ACC112 (cell line): ENCODE data around the gene NTNG1.

Experiments used
- H2AFZ ChIP-seq: fragments of 200-600 bp; sonication (generic); one replicate; pipeline ENCODE4 v1.6.0; 2017; ENCODE audit warnings: antibody characterized with exemption, low read length; ENCODE audit not compliant: unreplicated experiment
- H3K27ac ChIP-seq: fragments of 200-600 bp; sonication (generic); 2 replicates; pipeline ENCODE4 v1.5.1; 2014; ENCODE audit warnings: low read depth, mild to moderate bottlenecking, antibody characterized with exemption, low read length, moderate library complexity
- H3K27me3 ChIP-seq: fragments of 200-600 bp; sonication (generic); 2 replicates; pipeline ENCODE4 v1.6.1; 2014; ENCODE audit warnings: mild to moderate bottlenecking, antibody characterized with exemption, low read length, moderate library complexity, mixed read lengths; ENCODE audit not compliant: insufficient read depth
- H3K36me3 ChIP-seq: fragments of 200-600 bp; sonication (generic); 2 replicates; pipeline ENCODE4 v1.6.1; 2016; ENCODE audit warnings: mild to moderate bottlenecking, antibody characterized with exemption, low read length, moderate library complexity, mixed read lengths; ENCODE audit not compliant: insufficient read depth
- H3K4me1 ChIP-seq: fragments of 200-600 bp; sonication (generic); one replicate; pipeline ENCODE4 v1.6.1; 2016; ENCODE audit warnings: low read length, mixed read lengths; ENCODE audit not compliant: insufficient read depth, unreplicated experiment, control insufficient read depth
- H3K4me3 ChIP-seq: fragments of 200-600 bp; sonication (generic); 2 replicates; pipeline ENCODE4 v1.5.1; 2014; ENCODE audit warnings: mild to moderate bottlenecking, low read depth, low read length
- H3K79me2 ChIP-seq: fragments of 200-600 bp; sonication (generic); one replicate; pipeline ENCODE4 v1.6.0; 2016; ENCODE audit warnings: low read length; ENCODE audit not compliant: control insufficient read depth, unreplicated experiment, insufficient read depth

NTNG1 gene

GRCh38 chr1:107443860-107444259 is 303.0 kb downstream of the NTNG1 start:
- H2AFZ ChIP-seq = no peak overlapping the region
- no peaks in the 10 kb centered on the region for H3K79me2 ChIP-seq

DNA sequence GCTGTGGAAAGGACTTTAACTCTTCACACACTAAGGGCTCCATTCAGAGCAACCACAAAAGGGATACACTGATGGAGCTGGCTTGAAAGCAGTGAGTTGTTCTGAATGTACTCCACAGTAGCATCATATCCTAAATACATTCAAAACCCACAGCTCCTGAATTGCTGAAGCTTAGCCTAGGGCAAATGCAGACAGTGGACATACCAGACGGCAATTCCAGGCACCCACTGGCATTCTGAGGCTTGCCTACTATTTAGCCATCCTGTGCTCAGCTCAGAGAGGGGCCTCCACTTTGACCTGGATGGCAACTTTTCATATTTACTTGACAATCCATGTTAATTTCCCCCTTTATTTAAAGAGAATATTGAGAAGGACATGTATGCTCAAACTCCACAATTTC is 303.5 kb downstream of the NTNG1 start:
- no peaks in the 10 kb centered on the region for H3K4me1 ChIP-seq
- no peaks in the 10 kb centered on the region for H3K79me2 ChIP-seq
- H3K27me3 ChIP-seq = no peaks in the 10 kb centered on the region; the same call in 1 of the 2 replicates
- no peak overlapping the region for H2AFZ ChIP-seq
- H3K36me3 ChIP-seq = no peaks in the 10 kb centered on the region
- H3K27ac ChIP-seq = no peak overlapping the region
- H3K4me3 ChIP-seq = no peak overlapping the region

More at GRCh38 chr1:107443860-107444259, 303.0 kb downstream of the NTNG1 start:
- Histone ChIP-seq H3K4me3 (no peak overlapping the region), H3K27ac (no peak overlapping the region), H3K4me1 (no peaks in the 10 kb centered on the region), H3K36me3 (no peaks in the 10 kb centered on the region), H3K27me3 (no peaks in the 10 kb centered on the region; the same call in 1 of the 2 replicates)

DNA sequence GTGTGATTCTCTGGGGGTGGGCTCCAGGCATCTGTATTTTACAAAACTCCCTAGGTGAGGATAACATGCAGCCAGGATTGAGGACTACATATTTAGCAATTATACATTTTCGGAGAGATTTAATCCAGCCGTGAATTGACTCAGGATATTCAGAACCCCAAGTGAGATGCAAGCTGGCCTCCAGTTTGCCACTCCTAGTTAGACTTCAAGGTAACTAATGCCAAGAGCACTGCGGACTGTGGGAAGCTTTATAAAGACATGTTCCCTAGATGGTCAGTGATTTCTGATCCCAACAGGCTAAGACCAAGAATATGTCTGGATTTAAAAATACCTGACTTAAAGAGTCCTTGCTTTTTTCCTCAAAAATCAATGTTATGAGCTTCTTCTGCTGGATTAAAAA is 308.5 kb downstream of the NTNG1 start:
- Histone ChIP-seq H3K27ac (no peak overlapping the region), H3K36me3 (no peaks in the 10 kb centered on the region), H3K4me1 (no peaks in the 10 kb centered on the region), H3K79me2 (no peaks in the 10 kb centered on the region), H3K4me3 (no peak overlapping the region), H3K27me3 (no peaks in the 10 kb centered on the region; the same call in 1 of the 2 replicates), H2AFZ (no peak overlapping the region)

DNA sequence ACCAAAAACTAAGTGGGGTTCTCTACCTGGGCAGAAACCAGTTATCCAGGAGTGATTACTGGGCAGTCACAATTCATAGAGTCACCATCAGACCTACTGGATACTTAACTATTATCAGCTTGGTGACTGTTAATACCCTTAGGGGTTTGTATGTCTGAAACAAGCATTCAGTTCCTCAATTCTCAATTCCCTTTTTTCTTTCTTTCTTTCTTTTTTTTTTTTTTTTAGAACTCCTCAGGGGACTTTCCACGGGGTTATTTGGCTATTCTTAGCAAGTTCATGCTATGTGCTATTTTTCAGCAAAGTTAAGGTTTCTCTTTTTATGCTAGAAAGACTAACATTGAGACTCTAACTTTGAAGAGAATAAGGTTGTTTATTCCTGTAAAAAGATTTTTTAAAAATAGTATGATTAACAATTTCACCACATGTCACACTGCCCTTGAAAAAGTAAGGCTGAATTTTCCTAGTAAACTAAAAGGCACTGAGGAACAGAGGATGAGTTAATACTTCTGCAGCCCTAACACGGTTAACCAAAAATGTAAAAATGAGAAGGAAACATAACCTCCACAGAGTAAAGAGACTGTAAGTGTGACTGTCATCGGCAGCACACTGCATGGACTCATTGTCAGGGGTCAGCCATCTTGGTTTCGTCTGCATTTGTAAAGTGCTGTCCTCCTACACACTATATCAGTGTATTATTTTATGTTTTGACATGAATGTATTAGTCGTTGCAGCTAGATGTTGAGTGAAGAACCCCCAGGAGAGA is 310.2 kb downstream of the NTNG1 start:
- Histone ChIP-seq H3K27me3 (no peaks in the 10 kb centered on the region; the same call in 1 of the 2 replicates), H3K4me1 (no peaks in the 10 kb centered on the region), H3K27ac (no peak overlapping the region), H3K36me3 (no peaks in the 10 kb centered on the region), H3K79me2 (no peaks in the 10 kb centered on the region), H2AFZ (no peak overlapping the region), H3K4me3 (no peak overlapping the region)

DNA sequence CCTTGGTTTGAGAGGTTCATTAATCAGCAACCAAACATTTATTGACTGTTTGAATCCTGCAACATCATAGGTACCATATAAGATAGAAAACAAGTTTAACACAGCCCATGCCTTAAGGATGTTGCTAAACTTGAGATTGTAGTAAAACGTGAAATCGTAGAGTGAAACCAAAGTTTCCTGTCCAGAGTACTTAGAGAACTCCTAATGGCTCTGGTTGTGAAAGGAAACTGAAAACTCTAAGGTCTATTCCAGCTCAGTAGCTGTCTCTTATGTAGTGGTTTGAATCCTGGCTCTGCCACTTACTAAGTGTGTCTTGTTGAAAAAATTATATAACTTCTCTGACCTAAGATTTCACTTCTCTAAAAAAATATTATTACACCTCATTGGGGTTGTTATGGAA is 310.9 kb downstream of the NTNG1 start:
- Histone ChIP-seq H3K27me3 (no peaks in the 10 kb centered on the region; the same call in 1 of the 2 replicates), H3K36me3 (no peaks in the 10 kb centered on the region), H2AFZ (no peak overlapping the region), H3K79me2 (no peaks in the 10 kb centered on the region), H3K4me3 (no peak overlapping the region), H3K4me1 (no peaks in the 10 kb centered on the region), H3K27ac (no peak overlapping the region)

GRCh38 chr1:107454791-107455190 is 314.0 kb downstream of the NTNG1 start:
- no peaks in the 10 kb centered on the region for H3K79me2 ChIP-seq
- no peak overlapping the region for H2AFZ ChIP-seq
- H3K4me3 ChIP-seq = no peak overlapping the region
- no peaks in the 10 kb centered on the region for H3K36me3 ChIP-seq
- H3K27me3 ChIP-seq = 0 out of 2 replicates have a peak, but pooled peaks cover 5% of the 10 kb centered on the region
- no peak overlapping the region for H3K27ac ChIP-seq
- no peaks in the 10 kb centered on the region for H3K4me1 ChIP-seq

- H2AFZ ChIP-seq = no peak overlapping the region
- no peak overlapping the region for H3K4me3 ChIP-seq
- H3K4me1 ChIP-seq = no peaks in the 10 kb centered on the region
- 0 out of 2 replicates have a peak, but pooled peaks cover 5% of the 10 kb centered on the region for H3K27me3 ChIP-seq
- no peak overlapping the region for H3K27ac ChIP-seq
- H3K36me3 ChIP-seq = no peaks in the 10 kb centered on the region
- no peaks in the 10 kb centered on the region for H3K79me2 ChIP-seq
Measured at GRCh38 chr1:107457989-107458388, 317.1 kb downstream of the NTNG1 start.

DNA sequence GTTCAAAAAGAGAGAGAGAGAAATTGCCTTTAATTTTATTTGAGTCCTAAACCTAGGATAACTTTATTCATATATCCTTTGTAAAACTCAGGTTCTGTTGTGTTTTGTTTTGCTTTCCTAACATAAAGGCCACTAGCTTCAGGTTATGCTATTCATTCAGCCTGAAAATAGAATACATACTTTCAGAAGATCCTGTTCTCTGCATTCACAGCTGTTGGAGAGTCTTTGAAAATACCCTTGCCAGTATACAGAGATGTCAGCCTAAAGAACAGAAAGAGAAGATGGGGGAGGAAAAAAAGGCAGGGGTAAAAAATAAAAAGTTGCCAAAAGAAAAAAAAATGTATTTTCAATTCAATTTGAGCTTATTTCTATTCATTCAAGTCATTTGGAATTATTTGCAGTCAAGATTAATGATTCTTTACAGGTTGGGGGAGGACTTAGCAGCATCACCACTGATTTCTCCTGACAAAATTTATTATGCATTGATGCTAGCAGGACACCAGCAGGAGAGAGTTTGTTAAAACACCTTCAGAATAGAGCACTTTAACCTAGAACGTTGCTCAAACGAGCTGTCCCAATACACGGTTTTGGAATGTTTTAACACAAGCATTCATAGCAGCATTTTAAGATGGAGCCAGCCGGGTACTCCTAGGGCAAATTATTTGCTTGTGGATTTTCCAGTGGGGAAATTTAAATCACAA is 318.5 kb downstream of the NTNG1 start:
- H3K79me2 ChIP-seq = no peaks in the 10 kb centered on the region
- H3K27ac ChIP-seq = no peak overlapping the region
- H2AFZ ChIP-seq = no peak overlapping the region

GRCh38 chr1:107460035-107460434 is 319.2 kb downstream of the NTNG1 start:
- 0 out of 2 replicates have a peak, but pooled peaks cover 5% of the 10 kb centered on the region for H3K27me3 ChIP-seq
- H3K36me3 ChIP-seq = no peaks in the 10 kb centered on the region
- H2AFZ ChIP-seq = no peak overlapping the region
- H3K27ac ChIP-seq = no peak overlapping the region
- H3K4me3 ChIP-seq = no peak overlapping the region
- H3K4me1 ChIP-seq = no peaks in the 10 kb centered on the region
- no peaks in the 10 kb centered on the region for H3K79me2 ChIP-seq

More for the DNA sequence above, 318.5 kb downstream of the NTNG1 start:
- H3K27me3 ChIP-seq = 0 out of 2 replicates have a peak, but pooled peaks cover 5% of the 10 kb centered on the region
- no peaks in the 10 kb centered on the region for H3K4me1 ChIP-seq
- no peak overlapping the region for H3K4me3 ChIP-seq
- no peaks in the 10 kb centered on the region for H3K36me3 ChIP-seq

DNA sequence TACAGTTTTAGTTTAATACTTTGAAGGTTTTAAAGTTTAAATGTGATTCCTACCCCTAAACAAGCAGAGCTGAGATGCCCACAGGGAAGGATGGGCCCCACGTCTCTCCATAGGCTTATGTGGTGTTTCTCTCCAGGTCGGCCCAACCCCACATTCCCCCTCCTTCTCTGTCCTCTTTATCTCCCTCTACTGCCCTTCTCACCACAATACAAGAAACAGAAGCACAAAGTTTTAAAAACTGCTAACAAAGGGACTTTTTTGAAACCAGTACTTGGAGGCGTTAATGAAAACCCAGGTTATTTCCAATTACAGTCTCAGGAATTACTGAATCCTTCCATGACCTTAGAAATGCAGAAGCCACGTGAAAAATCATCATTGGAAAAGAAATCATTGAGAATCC is 324.0 kb downstream of the NTNG1 start:
- H3K27me3 ChIP-seq = peaks cover 6% of the 10 kb centered on the region; the same call in 1 of the 2 replicates
- H3K4me3 ChIP-seq = no peak overlapping the region
- no peak overlapping the region for H3K27ac ChIP-seq
- H3K4me1 ChIP-seq = no peaks in the 10 kb centered on the region
- H3K79me2 ChIP-seq = no peaks in the 10 kb centered on the region
- H3K36me3 ChIP-seq = no peaks in the 10 kb centered on the region
- H2AFZ ChIP-seq = no peak overlapping the region
